Measurements from ENCODE around the gene ARHGAP25.

Gene ARHGAP25

DNA sequence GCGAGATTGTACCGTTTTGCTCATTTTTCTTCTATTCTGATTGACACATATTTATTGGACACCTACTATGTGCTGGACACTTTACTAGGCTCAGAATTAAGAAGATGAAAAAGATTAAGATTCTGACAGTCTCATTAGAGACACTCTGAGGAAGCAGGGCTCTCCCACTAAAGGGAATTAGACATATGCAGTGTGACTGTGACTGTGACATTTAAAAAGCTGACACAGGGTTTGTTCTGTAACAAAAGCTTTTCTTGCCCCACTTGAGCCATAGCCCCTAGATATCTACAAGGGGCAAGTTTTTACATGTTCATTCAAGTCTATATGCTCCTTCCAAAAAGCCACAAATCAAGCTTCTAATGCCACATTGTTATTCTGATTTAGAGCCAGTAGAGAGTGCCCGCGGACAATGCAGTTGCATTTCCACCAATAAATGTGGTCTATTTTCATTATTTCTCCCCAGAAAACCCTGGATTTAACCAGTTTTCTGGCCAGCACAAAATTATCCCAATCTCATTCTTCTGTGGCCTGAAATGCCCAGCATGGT lies 9.8 kb downstream of the ARHGAP25 start:
- no peak for DNase-seq (ENCODE audit: low read depth)

DNA sequence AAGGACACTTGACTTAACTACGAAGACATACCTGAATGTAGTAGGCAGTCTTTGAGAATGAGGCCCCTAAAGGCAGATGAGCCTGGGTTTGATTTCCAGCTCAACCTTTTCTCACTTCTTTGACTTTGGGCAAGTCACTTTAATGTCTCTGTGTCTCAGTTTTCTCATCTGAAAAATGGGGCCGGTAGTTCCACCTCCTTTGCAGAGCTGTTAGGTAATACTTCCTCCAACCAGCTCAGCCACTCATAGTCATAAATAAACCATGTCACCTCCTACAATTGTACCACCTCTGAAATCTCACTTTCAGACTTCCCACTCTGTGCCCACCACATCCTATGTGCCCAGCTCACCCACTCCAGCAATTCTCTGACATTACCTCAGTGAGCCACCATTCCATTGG lies 10.4 kb downstream of the ARHGAP25 start:
- DNase-seq (ENCODE audit: low read depth), result no peak

DNA sequence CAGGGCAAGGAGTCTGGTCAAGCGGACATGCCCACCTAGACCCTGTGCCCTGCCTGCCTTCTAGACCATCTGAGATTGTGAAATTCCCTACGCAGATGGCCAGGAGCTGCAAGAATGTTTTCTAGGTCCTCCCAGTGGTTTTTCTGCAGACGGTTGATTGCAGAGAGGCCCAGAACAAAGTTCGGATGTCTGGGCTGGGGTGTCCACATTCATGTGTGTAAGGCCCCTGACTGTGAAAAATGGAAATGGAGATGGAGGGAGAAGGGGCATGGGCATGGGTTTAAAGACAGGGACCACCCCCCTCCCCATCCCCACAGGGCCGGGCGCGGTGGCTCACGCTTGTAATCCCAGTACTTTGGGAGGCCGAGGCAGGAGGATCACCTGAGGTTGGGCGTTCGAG lies 11.8 kb downstream of the ARHGAP25 start:
- no peak for DNase-seq (ENCODE audit: low read depth)

DNA sequence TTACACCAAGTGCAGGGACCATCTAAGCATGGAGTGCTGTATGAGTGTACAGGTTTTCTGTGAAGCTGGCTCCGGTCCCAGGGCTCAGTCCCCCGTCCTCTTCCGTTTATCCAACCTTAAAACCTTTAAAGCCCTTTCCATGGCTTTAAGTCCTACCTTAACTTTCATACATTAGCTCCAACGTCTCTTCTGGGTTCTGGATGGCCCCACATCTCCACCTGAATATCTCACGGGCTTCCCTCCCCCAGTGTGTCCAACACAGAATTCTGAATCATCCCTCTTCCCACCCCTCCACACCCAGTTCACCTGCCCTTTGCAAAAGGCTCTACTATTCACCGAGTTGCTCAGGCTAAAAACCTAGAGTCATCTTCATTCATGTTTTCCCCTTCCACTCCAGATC lies 12.8 kb downstream of the ARHGAP25 start:
- no peak for DNase-seq (ENCODE audit: low read depth)

DNA sequence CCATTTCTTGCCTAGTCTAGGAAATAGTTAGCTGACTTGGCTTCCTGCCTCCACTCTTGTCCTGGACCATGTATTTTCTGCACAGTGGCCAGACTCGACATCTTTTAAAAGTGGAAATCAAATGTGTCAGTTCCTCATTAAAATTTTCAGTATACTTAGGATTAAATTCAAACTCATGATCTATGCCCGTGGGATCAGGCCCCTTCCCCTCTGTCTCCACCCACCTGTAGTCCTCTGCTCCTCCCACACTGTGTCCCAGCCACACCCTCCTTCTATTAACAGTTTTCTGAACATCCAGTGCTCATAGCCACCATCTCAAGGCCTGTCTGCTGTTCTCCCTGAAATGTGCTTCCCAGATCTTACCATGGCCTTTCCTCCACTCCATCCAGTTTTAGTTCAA lies 13.3 kb downstream of the ARHGAP25 start:
- DNase-seq (ENCODE audit: low read depth), result no peak

DNA sequence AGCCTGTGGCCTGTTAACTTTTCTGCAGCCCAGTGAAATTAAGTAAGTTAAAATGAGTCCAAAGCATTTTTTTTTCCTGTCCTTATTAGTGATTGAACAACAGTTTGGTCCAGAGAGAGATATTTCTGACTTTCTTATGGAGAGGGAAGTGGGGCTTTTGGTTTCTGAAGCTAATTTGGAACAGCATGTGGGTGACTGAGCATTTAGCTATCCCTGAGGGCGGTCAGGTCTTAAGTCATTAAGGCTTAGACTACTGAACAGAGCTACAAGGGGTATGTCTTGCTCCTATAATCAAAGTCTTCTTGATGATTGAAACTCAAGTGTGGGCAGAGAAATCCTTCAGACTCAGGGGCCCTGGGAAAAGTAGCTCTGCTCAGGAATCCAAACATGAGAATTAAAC lies 14.0 kb downstream of the ARHGAP25 start:
- DNase-seq (ENCODE audit: low read depth), result no peak

DNA sequence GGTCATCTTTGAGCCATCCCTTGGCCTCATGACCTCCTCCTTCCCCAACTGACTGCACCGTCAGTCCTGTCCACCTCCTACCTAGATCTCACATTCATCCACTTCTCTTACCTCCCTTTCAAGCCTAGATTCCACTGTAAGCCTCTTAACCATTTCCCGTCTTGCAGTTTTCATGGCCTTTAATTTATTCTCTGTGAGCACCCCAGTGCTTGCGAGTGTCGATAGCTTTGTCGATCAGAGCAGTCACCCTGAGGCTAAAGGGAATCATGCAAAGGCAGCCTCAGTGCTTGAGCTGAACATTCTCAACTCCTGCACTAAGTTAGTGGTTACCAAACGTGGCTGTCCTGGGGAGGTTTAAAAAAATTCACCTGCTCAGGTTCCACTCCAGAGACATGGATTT lies 14.7 kb downstream of the ARHGAP25 start:
- DNase-seq (ENCODE audit: low read depth), result no peak

DNA sequence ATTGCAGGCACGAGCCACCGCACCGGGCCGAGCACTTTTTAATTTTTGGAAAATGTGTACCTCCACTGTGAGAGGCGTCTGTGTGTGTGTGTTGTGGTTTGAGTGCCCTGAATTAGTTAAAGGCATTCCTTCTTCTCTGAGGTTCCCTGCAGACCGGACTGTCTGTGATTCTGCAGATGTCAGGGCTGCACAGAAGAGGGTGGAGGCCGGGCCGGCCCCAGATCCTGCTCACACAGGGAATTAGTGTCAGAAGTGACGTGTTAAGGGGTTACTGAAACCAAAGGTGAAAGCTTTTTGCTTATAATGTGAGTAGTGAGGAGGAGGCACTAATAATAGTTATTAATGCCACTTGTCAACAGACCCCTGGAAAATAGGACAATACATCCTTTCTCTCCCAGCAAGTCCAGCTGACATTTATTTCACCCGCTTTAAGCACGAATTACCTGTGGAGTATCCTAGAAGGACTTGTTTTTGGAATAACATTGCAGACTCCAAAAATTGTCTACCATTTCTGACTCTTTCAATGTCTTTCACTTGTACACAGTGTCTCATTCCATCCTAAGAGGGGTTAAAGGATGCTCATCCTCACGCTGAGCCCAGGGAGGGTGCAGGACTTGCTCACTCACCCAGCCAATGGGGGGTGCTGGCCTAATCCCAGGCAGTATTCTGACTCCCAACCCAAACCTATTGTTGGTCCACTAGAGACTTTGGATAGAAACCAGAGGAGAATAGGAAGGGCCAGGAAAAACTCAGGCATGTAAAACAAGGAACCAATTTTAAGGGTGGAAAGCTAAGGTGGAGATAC lies 16.2 kb downstream of the ARHGAP25 start:
- no peak for DNase-seq (ENCODE audit: low read depth)

DNA sequence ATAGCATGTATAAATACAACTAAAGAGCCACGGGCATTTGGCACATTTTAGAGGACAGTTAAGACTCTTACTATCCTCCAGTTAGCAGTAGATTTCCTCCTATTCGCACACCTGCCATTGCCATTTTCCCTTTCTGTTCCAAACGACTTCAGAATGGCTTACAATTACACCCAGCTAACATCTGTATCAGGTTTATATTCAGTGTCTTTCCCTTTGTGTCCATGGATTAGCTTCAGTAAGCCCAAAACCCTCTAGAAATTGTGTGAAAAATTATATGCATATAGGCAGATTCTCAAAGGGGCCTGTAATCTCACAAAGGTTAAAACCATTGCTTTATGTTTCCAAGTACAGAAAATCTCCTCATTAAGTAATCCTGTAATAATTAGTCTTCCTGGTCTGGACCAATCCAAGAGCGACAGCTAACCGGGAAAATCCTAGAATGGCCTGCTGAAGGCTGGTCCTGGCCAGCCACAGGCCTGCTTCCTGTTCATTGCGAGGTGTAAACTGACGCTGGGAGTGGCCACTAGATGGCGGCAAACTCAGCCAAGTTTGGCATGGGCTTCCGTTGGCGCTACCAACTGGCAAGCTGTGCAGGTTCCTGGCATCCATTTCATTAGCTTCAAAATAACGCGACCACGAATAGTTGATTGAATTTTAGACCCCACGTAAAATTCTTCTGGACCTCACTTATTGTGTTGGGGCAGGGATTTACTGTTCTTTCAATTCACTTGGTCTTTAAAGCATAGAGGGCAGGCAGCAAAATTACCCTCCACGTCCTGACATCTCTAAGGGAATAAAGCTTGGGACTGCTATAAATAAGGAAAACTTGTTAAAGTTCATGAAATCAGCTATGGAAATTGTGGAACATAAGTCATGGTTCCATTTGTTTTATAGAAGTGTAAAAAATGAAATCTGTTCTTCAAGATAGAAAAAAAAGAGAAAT lies 17.1 kb downstream of the ARHGAP25 start:
- DNase-seq (ENCODE audit: low read depth), result peak; percentile 78

DNA sequence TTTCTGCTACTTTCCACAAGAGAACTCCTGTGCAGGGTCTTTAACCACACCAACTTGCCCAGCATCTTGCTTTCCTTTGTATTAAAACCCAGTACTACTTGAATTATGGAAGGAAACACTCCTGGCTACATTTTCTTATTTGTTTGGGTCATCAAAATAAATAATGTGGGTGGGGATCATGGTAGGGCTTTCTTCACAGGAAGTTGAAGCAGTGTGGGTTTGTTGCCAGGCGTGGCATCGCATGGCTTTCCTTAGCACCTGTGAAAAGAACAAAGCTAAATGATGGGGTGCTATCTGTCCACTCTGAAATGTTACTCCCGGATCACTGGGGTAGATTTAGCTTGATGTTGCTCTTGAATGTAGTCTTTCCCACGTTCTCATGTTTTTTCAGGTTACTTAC lies 18.7 kb downstream of the ARHGAP25 start:
- DNase-seq (ENCODE audit: low read depth), result no peak

DNA sequence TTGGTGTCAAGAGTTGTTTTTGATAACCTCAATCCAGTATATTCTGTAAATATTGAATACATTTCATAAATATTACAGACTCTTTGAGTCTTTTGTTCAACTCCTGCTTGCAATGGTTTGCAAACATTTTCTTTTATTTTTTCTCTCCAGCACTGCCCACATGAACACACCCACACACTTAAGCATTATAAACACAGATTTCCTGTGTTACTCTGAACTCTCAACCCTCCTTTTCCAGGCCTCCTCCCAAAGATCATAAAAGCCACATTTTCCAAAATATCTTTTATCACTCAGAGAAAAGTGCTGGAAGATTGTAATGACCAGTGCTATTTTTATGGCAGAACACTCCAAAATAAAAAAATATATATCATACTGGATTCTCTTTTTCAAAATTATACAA lies 20.5 kb downstream of the ARHGAP25 start:
- DNase-seq (ENCODE audit: low read depth), result no peak

DNA sequence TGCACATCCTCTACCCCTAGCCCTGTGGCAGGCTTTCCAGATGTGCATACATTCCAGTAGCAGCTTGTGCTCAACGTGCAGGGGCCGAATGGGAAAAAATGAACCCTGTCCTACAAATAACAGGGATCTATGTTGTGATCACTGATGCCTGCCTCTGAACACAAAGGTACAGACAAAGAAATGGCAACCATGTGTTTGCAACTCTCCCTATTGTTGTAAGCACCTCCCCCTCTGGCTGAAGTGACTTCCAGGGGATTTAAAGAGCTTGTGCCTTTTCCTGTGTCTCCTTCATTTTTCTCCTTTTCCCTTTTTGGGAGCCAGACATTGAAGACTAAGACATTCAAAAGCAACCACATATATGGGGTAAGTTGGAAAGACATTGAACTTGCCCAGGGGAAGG lies 21.6 kb downstream of the ARHGAP25 start:
- DNase-seq (ENCODE audit: low read depth), result no peak

DNA sequence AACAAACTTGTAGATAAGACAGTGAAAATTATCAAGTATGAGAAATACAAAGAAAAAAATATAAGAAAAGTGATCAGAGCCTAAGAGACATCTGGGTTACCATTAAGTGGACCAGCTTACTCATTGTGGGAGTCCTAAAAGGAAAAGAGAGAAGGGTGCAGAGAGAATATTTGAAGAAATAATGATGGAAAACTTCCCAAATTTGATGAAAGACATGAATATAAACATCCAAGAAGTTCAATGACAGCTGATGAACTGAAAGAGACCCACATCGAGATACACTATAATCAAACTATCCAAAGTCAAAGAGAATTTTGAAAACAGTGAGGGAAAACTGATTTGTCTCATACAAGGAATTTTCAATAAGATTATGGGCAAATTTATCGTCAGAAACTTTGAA lies 22.5 kb downstream of the ARHGAP25 start:
- no peak for DNase-seq (ENCODE audit: low read depth)

DNA sequence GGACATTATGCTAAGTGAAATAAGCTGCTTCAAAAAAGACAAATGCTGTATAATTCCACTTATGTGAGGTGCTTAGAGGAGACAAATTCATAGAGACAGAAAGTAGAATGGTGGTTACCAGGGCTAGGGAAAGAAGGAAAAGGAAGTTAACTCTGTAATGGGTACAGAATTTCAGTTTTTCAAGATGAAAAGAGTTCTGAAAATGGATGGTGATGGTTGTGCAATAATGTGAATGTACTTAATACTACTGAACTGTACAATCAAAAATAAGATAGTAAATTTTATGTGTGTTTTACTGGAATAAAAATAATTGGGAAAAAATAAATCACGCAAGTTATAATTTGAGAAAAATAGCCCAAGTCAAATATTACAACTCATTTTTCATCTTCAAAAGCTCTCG lies 27.5 kb downstream of the ARHGAP25 start:
- no peak for DNase-seq (ENCODE audit: low read depth)

DNA sequence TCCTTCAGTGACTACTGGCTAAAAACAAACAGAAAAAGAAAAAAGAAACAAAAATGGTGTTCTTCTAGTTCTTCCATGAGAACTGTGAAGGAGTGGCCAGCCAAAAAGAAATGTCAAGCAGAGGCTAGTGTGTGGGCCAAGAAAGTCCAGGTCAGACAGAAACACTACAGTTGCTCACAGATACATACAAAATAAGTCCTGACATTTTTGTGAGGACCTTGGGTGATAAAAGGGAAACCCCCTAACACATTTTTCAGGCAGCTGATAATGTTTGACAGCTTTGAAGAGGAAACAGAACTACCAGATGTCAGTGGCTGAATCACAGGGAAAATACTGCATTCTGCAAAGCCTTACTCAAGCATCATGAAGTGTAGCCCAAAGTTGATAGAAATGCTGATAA lies 28.1 kb downstream of the ARHGAP25 start:
- no peak for DNase-seq (ENCODE audit: low read depth)

DNA sequence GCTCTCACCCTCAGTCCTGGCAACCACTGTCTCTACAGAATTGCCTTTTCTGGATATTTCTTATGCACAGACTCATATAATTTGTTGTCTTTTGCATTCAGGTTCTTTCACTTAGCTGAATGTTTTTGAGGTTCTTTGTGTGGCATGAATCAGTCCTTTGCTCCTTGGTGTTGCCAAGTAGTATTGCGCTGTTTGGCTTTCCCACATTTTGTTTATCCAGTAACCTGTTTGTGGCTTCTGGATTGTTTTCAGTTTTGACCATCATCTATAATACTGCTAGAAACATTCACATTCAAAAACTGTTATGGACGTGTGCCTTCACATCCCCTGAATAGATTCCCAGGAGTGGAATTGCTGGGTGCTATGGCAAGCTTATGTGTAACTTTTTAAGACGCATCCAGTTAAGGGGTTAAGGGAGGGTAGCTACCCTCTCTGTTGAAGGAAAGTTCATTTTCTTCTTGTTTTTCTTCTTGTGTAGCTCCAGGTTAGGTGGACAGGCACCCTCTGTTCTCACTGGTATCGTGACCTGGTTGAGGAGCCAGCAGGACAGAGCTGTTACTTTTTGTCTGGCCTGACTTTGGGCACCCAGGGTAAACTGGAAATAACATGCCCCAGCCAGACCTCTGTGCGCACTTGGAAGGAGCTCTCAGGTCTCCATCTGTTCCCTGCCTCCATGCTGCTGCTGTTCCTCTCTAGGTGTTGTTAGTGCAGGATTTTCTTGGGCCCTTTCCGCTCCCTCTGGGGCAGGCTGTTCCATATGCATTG lies 29.6 kb downstream of the ARHGAP25 start:
- no peak for DNase-seq (ENCODE audit: low read depth)

DNA sequence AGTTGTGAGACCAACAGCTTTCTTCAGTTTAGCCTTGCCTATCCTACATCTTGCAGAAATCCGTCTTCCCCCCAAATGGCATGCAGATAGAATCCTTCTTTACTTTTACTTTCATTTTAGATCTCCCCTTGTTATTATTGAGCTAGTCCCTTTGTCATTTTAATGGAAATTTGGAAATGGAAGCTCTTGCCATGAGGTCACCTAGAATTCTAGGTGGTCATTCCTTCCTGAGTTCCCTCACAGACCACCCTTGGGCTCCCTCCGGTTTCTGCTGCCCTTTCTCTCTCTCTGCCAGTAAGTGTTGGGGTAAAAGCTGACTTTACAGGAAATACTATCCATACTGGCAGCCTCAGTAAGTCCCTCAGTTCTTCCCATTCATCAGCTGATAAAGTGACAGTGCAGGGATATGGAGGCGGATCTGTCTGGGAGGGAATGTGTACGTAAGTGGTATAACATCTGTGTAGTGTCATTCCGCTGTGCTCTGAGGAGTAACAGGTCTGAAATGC lies 30.2 kb downstream of the ARHGAP25 start:
- DNase-seq (ENCODE audit: low read depth), result no peak

DNA sequence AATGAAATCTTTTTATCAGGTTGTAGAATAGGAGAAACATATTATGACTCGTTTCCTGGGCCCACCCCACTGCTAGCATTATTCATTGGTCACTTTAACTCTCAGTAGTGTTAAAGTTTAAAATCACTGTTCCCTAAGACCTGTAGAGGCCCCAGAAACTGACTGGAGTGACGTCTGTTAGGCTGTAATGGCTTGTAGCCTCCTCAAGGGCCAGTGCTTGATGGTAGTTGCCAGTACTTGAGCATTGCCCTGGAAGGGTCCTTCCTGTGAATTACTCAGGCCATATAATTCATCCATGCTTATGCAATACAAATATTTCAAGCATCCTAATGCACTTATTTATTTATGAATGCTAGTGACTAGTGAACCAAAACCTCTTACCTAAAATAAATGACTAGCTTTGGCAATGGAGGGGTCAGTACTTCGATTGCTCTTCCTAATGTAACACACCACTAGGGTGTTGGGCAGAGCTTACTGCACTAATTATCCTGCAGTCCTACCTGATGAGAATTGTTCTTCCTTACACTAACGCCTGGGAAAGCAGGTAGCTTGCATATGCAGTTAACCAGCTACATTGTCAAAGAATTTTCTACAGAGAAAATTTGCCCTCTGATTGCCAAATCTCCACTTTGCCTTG lies 31.2 kb downstream of the ARHGAP25 start:
- no peak for DNase-seq (ENCODE audit: low read depth)

DNA sequence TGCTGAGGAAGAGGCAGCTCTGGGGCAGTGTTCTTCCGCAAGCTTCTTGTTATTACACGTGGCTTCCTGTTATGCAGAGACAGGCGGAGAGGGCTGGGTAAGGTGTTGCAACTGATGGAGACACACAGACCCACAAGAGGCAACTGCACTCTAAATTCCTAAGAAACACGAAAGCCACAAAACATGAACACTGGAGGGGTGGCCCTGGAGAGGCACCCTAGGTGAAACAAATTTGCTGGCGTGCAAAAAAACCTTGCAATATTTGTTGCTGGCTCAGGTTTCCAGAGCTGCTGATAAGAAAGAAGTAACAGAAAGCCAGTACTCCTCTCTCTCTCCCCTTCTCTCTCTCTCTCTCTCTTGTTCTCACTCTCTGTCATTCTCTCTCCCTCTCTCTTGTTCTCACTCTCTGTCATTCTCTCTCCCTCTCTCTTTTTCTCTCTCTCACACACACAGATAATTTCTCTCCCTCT lies 31.8 kb downstream of the ARHGAP25 start:
- DNase-seq (ENCODE audit: low read depth), result no peak

DNA sequence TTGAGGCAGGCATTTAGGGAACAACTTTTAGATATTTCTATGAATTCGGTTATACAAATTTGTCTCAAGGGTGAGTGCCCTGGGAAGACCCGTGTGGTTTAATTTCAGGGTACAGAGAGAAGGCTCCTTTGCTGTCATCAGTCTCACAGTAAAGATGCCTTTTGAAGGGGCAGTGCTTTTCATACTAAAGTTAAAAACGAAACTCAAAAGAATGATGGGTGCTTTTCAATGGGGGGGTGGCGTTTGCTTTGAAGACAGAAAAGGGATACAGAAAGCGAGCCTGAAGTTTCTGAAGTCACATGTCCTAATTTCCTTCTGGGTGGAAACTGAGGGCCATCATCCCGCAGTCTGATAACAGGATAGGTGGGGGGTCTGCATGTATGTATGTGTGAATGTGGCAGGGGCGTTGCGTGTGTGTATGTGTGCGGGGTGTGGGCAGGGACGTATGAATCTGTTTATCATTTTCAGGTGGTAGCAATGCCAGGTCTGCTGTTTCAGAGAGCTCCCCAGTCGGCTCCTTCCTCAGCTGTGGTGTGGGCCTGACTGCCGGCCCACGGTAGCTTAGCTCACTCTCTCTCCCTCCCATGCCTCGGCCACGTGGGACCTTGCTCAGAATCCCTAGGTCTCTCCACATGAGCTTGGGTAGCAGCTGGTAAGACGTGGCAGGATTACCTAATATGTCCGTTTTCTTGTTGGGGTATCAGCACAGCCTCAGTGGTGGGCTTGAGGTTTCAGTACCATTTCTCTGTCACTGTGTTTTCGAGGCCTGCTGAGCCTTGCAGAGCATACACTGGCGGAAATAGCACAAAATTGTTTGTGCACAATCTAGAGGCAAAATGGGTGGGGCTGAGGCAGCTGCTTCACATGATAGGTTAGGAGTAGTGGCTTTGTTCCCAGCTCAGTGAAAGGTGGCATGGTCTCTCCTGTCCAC lies 32.7 kb downstream of the ARHGAP25 start:
- DNase-seq (ENCODE audit: low read depth), result no peak
